SHP77 (cell line): ENCODE results near the gene R3HDM1.
"Not testable (repeated sequence)": the region's sequence is repeated elsewhere in the genome, so short reads cannot be mapped to it uniquely, and the experiment has no call there.

Experiments used
- DNase-seq, 2 experiments: peaks; one replicate each; lab custom pipeline; 2025; lab: John Stamatoyannopoulos, UW

The R3HDM1 gene

GRCh38 chr2:135709992-135710391 is 178.7 kb downstream of the R3HDM1 start:
- DNase-seq = peak in 1 of 2 experiments; percentile 5

DNA sequence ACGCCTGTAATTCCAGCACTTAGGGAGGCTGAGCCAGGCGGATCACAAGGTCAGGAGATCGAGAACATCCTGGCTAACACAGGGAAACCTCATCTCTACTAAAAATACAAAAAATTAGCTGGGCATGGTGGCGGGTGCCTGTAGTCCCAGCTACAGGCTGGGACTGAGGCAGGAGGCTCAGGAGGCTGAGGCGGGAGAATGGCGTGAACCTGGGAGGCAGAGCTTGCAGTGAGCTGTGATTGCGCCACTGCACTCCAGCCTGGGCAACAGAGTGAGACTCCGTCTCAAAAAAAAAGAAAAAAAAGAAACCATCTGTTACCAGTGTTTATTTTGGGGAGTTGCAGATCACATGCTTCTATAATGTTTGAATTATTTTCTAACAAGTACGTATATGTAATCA is 183.8 kb downstream of the R3HDM1 start:
- DNase-seq = not testable (repeated sequence)

DNA sequence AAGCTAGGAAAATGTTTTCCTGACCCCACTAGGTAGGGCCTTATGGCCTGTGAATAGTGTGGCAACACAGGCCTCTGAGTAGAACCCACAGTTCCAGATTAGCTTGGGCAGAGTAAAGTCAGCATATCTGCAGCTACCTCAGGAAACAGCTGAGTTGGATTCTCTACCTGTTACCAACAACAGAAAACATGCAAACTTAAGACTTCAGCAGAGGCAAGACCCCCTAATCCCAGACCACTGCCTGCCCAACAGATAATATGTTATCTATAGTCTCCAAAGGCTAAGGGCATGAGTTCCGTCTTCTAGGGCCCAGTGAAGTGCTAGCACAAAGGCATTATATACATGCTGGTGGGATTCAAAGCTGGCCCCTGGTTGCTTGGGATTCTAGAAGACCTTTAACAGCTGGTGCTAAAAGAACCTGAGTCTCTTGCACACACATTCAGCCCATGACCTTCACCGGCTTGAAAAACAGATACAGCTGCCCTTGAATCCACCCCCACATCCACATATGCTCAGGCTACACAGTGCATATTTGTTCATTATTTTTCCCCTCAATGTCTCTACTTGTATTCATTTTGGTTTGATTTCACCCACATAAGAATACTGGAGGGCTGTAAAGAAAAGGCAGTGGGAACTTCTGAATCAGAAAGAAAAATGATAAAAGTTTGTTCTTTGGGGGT is 196.9 kb downstream of the R3HDM1 start:
- no peak for DNase-seq

- no peak for DNase-seq
These were observed 201.3 kb downstream of the R3HDM1 start for GRCh38 chr2:135732561-135732960.

- no peak for DNase-seq
These were observed 201.8 kb downstream of the R3HDM1 start for GRCh38 chr2:135733045-135733444.

- no peak for DNase-seq
These were observed 205.3 kb downstream of the R3HDM1 start for GRCh38 chr2:135736546-135736945.

DNA sequence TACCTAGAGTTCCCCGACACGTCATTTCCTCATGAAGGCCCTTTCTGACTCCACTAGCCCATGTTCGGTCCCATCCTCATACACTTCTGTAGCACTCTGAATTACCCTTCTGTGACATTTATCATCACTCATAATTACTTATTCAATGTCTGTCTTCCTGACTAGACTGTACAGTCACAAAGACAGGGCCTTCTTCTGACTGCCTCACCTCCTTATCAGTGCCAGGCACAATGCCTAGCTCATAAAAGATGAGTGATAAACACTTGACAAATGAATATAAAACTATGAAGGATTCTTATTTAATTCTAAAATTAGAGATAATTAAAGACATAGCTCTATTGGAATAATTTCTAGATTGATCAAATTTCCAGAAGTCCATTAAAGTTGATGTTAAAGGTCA is 208.9 kb downstream of the R3HDM1 start:
- no peak for DNase-seq

DNA sequence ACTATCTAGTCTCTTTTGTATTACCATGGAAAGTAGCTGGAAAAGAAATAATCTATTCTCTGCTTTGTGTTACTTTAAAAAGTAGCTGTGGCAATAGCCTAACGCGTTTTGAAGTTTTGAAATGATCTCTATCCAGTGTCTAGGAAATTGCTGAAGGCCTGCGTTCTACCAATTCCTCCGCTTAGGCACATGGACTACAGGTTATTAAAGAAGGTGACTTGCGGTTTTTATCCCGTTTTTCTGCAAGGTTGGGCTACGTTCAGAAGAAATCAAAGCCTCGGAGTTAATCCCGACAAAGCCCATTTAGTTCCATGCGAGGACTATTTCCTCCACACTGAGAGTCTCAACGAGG is 209.7 kb downstream of the R3HDM1 start:
- no peak for DNase-seq

DNA sequence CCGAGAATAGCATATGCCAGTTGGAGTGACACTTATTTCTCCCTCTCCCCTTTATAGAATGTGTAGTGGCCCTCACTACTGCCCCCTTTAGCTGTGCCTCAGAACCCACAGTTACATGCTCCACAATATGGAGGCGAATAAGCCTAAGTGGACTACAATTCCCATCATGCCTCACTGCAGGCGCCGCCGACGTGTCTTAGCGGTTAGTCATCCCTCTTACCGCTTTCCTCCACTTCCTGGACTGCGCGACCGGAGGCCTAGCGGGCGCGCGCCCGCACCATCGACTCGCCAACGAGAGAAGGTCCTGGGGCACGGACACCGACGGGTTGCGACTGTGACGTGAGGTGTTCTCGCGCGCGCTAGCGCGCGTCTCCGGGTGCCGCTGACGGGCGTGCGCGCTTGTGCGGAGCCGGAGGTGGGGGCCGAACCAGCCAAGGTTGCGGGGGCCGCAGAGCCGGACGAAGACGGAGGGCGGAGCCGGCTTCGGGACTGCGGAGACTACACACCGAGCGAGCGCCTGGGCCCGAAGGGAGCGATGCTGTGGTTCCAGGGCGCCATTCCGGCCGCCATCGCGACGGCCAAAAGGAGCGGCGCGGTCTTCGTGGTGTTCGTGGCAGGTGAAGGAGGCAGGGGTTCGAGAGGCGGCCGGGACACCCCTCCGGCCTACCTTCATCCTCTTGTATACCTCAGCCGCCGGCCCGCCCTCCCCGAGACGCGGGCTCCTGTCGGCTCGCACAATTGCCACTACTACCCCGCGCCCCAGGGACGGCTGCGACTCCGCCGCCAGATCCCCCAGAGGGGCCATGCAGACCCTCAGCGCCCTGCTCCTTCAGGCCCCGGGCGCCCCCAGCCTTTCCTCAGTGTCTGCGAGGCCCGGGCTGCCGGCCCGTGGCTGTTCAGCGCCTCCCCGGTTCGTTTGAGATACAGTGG is 210.4 kb downstream of the R3HDM1 start, which contains the start of gene UBXN4:
Gene UBXN4 (plus strand): TSS at position 461 of the 930 bp plus-strand sequence. CDS start 75 bp downstream, at position 536.
- peak; percentile 87 to 88 for DNase-seq

GRCh38 chr2:135742325-135742757 is 211.1 kb downstream of the R3HDM1 start:
- DNase-seq = peak; percentile 0 to 11

- no peak for DNase-seq
These were observed 212.6 kb downstream of the R3HDM1 start for GRCh38 chr2:135743860-135744259.

GRCh38 chr2:135744760-135745314 is 213.6 kb downstream of the R3HDM1 start:
- DNase-seq = peak in 1 of 2 experiments; percentile 1

GRCh38 chr2:135745545-135745944 is 214.3 kb downstream of the R3HDM1 start:
- no peak for DNase-seq

- no peak for DNase-seq
These were observed 224.3 kb downstream of the R3HDM1 start for GRCh38 chr2:135755573-135755972.

DNA sequence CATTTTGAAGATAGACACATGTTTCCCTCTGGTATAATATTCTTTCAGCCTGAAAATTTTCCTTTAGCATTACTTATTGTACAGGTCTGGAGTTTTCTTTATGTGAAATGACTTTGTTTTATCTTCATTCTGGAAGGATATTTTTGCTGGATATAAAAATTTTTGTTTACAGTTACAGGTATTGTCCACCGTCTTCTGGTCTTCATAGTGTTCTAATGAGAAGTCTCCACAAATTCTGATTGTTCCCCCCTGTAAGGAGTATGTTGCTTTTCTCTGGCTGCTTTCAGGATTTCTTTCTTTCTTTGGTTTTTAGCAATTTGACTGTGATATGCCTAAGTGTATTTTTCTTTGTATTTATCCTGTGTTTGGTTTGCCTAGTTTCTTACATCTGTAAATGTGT is 225.4 kb downstream of the R3HDM1 start:
- no peak for DNase-seq

DNA sequence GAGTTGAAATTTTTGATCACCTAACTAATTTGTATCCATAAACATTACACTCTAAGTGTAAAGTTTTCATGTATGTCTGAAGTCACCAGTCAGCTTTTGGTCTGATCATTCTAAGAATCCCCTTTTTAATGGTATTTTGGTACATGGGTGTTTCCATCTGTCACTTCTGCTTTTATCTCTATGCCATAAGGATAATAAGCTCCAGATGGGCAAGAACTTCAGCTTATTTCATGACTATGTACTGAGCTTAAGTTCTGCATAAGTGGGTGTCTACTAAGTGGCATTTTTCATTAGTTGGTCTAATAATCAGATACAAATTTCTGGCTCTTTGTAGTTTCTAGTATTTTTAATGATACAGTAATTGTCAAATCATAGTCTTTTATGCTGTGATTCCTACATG is 230.7 kb downstream of the R3HDM1 start:
- DNase-seq = no peak

GRCh38 chr2:135762530-135762929 is 231.2 kb downstream of the R3HDM1 start:
- no peak for DNase-seq

- no peak for DNase-seq
These were observed 237.6 kb downstream of the R3HDM1 start for GRCh38 chr2:135768863-135769262.

- DNase-seq = no peak
These were observed 242.0 kb downstream of the R3HDM1 start for GRCh38 chr2:135773319-135773718.

GRCh38 chr2:135773917-135774316 is 242.6 kb downstream of the R3HDM1 start:
- DNase-seq = no peak
